MG63 (cell line): ENCODE data around the gene C2orf74. TPM values are rescaled to one million over a fixed set of nuclear protein-coding genes. Genes with fewer than 3 reads are reported as not detected.
"Not testable (repeated sequence)": the region's sequence is repeated elsewhere in the genome, so short reads cannot be mapped to it uniquely, and the experiment has no call there.

Source experiments
- DNase-seq: peaks from one replicate; pipeline ENCODE4 v3.0.0-alpha.2; 2020
- H3K27me3 ChIP-seq: fragments of 250-450 bp; sonication (Bioruptor Pico); 2 replicates; pipeline ENCODE4 v1.5.1; 2020; ENCODE audit warnings: mild to moderate bottlenecking, moderate library complexity
- H3K36me3 ChIP-seq: fragments of 250-450 bp; sonication (Bioruptor Pico); 2 replicates; pipeline ENCODE4 v1.5.1; 2020; ENCODE audit warnings: mild to moderate bottlenecking, moderate library complexity
- H3K4me3 ChIP-seq: fragments of 250-450 bp; sonication (Bioruptor Pico); 2 replicates; pipeline ENCODE4 v1.5.1; 2020; ENCODE audit warnings: mild to moderate bottlenecking, moderate library complexity
- H3K9me3 ChIP-seq: fragments of 250-450 bp; sonication (Bioruptor Pico); 2 replicates; pipeline ENCODE4 v1.5.1; 2020; ENCODE audit warnings: mild to moderate bottlenecking, moderate library complexity
- total RNA-seq: library from RNA; depleted of rRNA; stranded (reverse); fragments of >200 nt; shearing (Covaris generic); gene quantifications from 2 replicates; pipeline ENCODE4 v1.2.3, GENCODE V29; 2014; ENCODE audit warnings: low replicate concordance

Gene C2orf74
- total RNA-seq, 1 experiment from 2014 or later = 27.7 TPM

DNA sequence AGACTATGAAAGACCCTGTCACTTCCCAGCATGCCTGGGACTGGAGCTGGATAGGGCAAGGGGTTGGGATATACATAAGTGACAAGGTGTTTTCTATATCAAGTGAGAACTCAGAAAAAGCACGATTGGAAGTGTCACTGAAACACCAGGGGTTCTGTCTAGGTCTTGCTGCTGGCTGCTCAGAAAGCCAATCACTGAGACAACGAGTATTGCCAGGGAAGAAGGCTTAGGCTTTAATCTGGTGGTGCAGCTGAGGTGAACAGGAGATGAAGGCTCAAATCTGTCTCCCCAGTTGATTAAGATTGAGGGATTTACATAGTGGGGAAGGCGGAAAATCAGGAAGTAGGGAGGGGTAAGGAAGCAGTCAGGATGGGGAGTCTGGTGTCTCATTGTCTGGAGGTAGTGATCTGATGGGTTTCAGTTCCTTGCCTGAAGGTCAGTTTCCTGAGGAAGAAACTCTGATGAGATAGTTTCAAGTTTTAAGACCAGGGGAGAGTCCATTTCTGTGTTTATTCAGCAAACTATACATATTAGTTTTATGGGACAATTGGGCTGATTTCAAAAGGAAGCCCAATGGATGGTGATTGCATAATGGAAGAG is 3.5 kb upstream of the C2orf74 start:
- 0 out of 2 replicates have a peak, but pooled peaks cover 1% of the 10 kb centered on the region for H3K9me3 ChIP-seq
- H3K27me3 ChIP-seq = no peaks in the 10 kb centered on the region
- DNase-seq = no peak
- H3K4me3 ChIP-seq = no peak overlapping the region
- H3K36me3 ChIP-seq = peaks cover 26% of the 10 kb centered on the region

DNA sequence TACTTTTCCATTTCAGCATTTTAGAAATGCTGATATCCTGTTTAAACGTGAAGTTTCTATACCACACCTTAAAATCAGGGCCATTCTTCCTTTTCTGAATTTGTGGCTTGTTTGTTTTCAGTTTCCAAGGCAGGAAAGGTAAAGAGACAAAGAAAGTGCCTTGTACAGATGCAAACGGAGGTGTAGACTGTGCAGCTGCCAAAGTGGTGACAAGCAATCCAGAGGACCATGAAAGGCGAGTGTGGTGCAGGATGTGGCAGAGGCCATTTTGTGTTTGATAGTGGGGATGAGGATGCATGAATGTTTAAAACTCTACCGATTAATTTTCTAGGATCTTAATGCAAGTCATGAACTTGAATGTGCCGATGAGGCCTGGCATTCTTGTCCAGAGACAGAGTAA is 733 bp downstream of the C2orf74 start:
- DNase-seq = no peak
- Histone ChIP-seq H3K4me3 (no peak overlapping the region), H3K27me3 (no peaks in the 10 kb centered on the region), H3K36me3 (peaks cover 41% of the 10 kb centered on the region), H3K9me3 (no peaks in the 10 kb centered on the region)

GRCh38 chr2:61165082-61165481 is 3.1 kb downstream of the C2orf74 start:
- H3K27me3 ChIP-seq, H3K9me3 ChIP-seq, DNase-seq, H3K4me3 ChIP-seq: not testable (repeated sequence)
- H3K36me3 ChIP-seq = peaks cover 29% of the 10 kb centered on the region

DNA sequence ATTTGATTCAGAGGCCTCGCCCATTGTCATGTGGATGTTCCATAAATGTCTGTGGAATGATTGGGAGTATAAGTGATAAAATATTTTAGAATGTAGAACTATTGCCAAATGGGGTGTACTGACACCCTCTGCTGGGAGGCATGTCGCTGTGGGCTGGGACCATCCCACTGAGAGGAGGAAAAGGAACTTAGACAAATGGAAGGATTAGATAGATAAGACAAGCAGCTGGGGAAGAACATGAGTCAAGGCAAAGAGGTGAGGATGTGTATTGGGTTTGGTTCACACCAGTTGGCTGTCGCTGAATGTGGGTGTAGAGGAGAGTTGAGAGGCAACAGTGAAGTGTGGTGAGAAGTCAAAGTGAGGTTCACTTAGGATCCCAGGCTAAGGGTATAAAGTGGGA is 4.0 kb downstream of the C2orf74 start:
- H3K9me3 ChIP-seq = no peaks in the 10 kb centered on the region
- no peak overlapping the region for H3K4me3 ChIP-seq
- no peak for DNase-seq
- H3K36me3 ChIP-seq = peaks cover 24% of the 10 kb centered on the region
- H3K27me3 ChIP-seq = no peaks in the 10 kb centered on the region

GRCh38 chr2:61167579-61167978 is 5.6 kb downstream of the C2orf74 start:
- no peaks in the 10 kb centered on the region for H3K27me3 ChIP-seq
- no peak for DNase-seq
- no peak overlapping the region for H3K4me3 ChIP-seq
- H3K36me3 ChIP-seq = peaks cover 23% of the 10 kb centered on the region
- no peaks in the 10 kb centered on the region for H3K9me3 ChIP-seq

DNA sequence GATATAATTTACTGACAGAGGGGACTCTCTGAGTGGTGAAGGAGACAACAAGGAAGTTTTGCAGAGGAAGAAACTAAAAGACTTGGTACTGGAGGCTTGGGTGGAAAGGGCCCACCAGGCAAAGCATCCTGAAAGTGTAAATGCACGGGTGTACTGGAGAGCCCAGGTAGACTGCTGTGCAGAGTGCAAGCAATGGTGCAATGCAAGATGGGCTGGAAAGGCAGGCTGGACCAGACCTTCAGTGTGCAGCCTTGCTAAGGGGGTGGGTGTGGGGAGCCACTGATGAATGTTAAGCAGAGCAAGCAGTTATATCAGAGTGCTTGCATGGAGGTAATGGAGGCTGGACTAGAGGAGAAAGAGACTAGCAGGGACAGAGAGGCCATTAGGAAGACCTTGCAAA is 10.7 kb downstream of the C2orf74 start:
- no peak for DNase-seq
- Histone ChIP-seq H3K9me3 (no peaks in the 10 kb centered on the region), H3K36me3 (no peaks in the 10 kb centered on the region; the same call in 1 of the 2 replicates), H3K4me3 (no peak overlapping the region), H3K27me3 (no peaks in the 10 kb centered on the region)

GRCh38 chr2:61173116-61173515 is 11.1 kb downstream of the C2orf74 start:
- Histone ChIP-seq H3K36me3 (no peaks in the 10 kb centered on the region; the same call in 1 of the 2 replicates), H3K27me3 (no peaks in the 10 kb centered on the region), H3K9me3 (no peaks in the 10 kb centered on the region), H3K4me3 (no peak overlapping the region)
- DNase-seq = no peak

DNA sequence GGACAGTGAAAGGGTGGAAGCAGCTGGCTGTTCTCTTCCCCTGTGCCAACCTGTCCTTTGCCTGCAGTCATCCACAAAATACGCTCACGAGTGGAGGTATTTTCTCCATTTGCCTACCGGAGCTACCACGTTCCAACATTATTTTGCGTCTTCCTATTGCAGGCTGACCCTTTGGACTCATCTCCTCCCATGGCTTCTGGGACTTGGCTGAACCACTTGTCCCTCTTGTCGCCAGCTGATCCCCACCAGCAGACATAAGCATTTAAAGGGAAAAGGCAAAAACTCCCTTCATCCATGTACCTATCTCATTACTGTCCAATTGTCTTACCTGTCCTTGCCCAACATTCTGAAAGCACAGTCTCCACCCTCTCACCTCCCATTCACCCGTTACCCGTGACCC is 13.0 kb downstream of the C2orf74 start:
- Histone ChIP-seq H3K27me3 (no peaks in the 10 kb centered on the region), H3K36me3 (peaks cover 13% of the 10 kb centered on the region), H3K9me3 (no peaks in the 10 kb centered on the region), H3K4me3 (no peak overlapping the region)
- no peak for DNase-seq

DNA sequence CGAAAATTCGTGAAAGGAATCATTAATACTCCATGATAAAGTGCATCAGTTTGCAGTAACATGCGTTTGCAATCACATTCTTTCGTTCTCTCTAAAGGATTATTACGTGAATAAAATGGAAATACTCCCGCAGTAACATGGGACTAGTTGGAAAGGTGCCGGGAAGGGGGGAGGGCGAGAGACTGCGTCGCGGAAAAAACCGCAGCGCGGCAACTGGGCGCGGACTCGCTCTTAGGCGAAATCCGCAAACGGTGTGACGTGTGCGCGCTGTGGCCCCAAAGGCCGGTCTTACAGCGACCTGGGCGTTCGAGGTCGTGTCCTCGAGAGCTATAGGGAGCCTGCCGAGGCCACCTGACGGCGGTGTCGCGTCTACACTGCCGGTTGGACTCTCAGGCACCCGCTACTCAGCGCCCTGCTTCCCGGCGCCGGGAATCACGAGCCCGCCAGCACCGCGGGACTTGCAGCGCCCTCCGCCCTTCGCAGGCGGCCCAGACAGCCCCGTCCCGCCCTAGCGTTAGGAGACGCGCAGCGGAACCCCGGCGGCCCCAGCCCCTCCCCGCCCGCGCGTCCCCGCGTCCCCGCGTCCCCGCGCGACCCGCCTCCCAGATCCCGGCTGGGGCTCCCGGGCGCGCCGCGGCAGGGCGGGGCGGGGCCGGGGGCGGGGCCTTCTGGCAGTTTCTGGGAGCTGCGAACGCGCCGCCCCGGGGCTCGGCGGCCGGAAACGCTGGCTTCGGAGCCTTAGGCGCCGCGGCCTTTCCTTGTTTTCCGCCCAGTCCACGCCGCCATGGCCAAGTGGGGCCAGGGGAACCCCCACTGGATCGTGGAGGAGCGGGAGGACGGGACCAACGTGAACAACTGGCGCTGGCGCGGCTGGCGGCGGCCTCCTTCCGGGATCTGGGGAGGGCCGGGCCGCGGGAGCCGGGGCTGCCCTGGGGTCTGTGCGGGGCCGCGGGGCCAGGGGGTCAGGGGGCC is 15.1 kb downstream of the C2orf74 start:
- peak; percentile 95 for DNase-seq
- peaks cover 33% of the 10 kb centered on the region for H3K36me3 ChIP-seq
- no peaks in the 10 kb centered on the region for H3K9me3 ChIP-seq
- H3K4me3 ChIP-seq = peak overlapping the region; percentile 75
- H3K27me3 ChIP-seq = no peaks in the 10 kb centered on the region

DNA sequence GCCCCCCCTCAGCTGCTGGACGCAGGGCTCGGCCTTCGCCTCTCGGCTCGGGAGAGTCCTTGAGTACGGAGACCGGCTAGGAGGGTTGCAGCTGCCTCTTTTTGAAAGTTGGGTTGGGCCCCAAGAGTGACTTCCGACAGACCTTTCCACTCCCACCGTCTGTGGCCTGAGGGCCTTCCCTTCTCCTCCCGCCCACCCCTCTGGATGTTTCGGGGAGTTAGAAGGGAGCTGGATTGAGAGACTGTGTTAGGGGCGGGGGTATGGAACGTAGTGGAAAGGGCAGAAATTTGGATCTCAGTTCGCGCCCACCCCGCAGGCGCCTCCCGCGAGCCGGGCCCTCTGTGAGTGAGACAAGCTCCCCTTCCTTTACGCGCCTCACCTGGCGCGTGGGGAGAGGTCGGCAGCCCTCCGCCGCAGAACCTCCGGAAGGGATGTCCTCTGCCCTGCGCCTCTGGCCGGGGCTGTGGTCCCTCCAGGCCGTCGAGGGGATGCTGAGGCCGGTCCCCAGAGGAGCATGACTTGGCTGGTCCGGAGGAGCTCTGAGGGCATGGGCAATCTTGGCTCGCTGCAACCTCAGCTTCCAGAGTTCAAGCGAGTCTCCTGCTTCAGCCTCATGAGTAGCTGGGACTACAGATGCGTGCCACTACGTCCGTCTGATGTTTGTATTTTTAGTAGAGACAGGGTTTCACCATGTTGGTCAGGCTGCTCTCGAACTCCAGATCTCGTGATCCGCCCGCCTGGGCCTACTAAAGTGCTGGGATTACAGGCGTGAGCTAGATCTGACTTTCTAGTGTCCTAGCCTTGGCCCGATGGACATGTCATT is 15.9 kb downstream of the C2orf74 start:
- Histone ChIP-seq H3K27me3 (no peaks in the 10 kb centered on the region), H3K36me3 (peaks cover 39% of the 10 kb centered on the region), H3K9me3 (no peaks in the 10 kb centered on the region), H3K4me3 (peak overlapping the region; percentile 75)
- DNase-seq = peak; percentile 12

DNA sequence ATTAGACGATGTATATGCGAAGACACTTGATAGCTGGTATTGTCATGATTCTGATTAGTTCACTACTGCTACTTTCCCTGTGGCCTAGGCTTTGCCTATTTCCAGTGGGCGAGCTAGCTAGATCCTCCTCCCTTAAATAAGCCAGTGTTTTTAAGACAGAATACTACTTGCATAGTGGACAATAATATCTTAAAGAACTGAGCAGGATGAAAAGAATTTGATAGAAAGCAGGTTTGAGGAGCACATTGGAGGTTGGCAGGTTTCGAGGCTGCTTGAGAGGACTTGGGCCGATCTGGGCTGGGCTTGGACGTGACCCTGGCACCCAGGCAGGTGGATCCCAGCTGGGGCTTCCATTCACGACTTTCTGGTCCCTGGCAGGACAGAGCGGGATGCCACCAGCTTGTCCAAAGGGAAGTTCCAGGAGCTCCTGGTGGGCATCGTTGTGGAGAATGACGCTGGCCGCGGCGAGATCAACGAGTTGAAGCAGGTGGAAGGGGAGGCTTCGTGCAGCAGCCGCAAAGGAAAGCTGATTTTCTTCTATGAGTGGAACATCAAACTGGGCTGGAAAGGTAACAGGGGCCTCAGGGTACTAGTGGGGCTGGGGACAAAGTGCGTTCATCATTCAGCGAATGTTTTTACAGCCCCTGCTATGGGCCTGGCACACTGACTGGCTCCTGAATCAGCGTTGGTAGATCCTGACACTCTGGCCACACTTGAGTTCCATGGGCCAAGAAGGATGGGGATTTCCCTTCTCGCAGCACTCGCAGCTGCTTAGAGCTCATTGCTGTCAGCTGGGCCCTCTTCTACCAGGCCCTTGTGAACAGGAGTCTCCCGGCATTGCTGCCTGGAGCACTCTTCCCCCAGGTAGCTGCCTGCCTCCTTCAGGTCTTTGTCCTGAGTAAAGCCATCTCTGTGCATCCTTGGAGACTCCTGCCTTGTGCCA is 16.9 kb downstream of the C2orf74 start:
- peaks cover 48% of the 10 kb centered on the region for H3K36me3 ChIP-seq
- H3K9me3 ChIP-seq = no peaks in the 10 kb centered on the region
- no peaks in the 10 kb centered on the region for H3K27me3 ChIP-seq
- peak overlapping the region; percentile 75 for H3K4me3 ChIP-seq
- DNase-seq = peak; percentile 26

DNA sequence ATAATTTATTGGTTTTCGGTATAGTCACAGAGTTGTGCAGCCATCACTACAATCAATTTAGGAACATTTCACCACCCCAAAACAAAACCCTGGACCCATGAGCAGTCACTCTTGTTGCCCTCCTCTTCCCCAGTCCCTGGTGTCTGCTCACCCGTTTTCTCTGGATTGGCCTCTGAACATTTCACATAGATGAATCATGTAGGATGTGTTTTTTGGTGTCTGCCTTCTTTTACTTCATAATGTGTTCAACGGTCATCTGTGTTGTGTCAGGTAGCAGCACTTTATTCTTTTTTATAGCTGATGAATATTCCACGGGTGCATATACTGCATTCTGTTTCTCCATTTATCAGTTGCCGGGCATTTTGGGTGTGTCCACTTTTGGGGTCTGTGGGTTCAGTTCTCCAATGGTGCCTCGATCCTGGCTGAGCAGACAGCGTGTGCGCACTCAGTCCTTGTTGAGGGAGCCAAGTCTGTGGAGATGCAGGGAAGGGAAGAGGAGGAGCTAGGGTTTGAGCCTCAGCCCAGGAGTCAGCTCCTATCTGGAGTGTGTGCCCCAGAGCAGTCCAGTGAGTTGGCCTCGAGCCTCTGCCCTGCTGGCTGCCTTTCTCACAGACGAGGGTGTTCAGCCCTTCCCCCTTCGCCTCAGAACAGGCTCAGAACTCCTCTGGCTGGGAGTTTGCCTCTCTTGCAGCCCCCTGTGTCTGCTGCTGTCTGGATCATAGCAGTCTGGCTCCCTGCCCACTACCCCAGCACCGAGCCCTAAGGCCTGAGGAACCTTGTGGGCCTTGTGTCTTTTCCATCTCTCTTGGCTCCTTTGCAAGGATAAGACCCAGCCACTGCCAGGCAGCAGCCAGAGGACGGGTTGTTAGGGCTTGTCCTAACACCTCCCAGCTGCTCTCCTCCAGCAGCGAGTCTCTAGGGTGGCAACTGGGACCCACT is 18.0 kb downstream of the C2orf74 start:
- Histone ChIP-seq H3K4me3 (peak overlapping the region; percentile 75), H3K9me3 (no peaks in the 10 kb centered on the region), H3K36me3 (peaks cover 59% of the 10 kb centered on the region), H3K27me3 (no peaks in the 10 kb centered on the region)
- peak; percentile 78 for DNase-seq

GRCh38 chr2:61180686-61181085 is 18.7 kb downstream of the C2orf74 start:
- no peaks in the 10 kb centered on the region for H3K9me3 ChIP-seq
- no peak for DNase-seq
- no peaks in the 10 kb centered on the region for H3K27me3 ChIP-seq
- no peak overlapping the region for H3K4me3 ChIP-seq
- H3K36me3 ChIP-seq = peaks cover 67% of the 10 kb centered on the region

DNA sequence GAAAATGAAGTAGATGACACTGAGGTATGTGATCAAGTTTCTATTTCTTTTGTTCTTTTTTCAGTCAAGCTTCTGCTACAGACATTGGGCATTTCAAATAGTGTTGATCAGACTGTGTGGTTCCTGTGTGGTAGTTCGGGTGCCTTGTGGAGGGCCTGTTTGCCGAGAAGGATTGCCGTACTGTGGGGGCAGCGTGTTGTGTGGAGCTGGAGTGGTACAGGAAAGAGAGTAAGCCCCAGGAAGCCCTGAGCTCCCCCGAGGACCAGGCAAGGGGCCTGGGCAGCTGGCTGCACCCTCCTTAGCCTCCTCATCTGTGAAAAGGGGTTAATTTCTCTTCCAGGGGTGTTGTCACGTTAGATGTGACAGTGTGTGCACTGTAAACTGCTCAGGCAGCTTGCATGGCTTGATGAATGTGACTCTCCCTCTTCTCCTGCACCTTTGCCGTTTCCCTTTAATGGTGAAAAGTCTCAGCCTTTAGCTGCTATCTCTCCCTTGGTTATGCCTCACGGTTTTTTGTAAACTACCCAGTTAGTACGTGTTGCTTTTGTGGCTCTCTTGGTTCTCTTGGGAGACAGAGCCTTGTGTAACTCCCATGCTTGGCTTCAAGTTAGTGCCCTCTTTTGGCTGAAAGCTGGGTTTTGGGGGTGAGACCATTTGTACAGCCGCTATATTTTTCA is 19.5 kb downstream of the C2orf74 start:
- Histone ChIP-seq H3K9me3 (no peaks in the 10 kb centered on the region), H3K4me3 (no peak overlapping the region), H3K27me3 (no peaks in the 10 kb centered on the region), H3K36me3 (peaks cover 75% of the 10 kb centered on the region)
- DNase-seq = no peak

DNA sequence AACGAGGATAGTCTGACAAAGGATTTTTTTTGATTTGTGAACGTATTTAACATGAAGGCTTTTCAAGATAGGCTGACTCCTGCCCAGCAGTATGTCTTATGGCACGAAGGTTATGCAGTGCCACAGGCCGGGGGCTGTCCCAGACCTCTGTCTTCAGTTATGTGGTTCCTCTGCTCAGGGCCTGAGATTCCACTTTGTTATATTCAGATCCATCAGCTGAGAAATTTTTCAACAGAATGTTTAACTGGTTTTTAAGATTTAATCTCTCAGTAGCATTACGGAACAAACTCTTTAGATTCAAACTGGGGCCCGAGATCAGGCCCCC is 20.0 kb downstream of the C2orf74 start:
- Histone ChIP-seq H3K27me3 (no peaks in the 10 kb centered on the region), H3K4me3 (no peak overlapping the region), H3K36me3 (peaks cover 80% of the 10 kb centered on the region), H3K9me3 (no peaks in the 10 kb centered on the region)
- DNase-seq = no peak
